Neural progenitor cell (in vitro differentiated cells): ENCODE results near the gene ADAMTS12.

Experiments used
- EZH2 ChIP-seq: fragments of 200-600 bp; sonication (generic); IDR thresholded peaks from 2 replicates; pipeline ENCODE4 v1.6.1; 2017; ENCODE audit warnings: antibody characterized with exemption, mild to moderate bottlenecking, moderate library complexity
- EZH2phosphoT487 ChIP-seq: fragments of 200-600 bp; sonication (generic); IDR thresholded peaks from 2 replicates; pipeline ENCODE4 v1.6.1; 2017; ENCODE audit warnings: antibody characterized with exemption
- TF ChIP-seq, protein P1 (sequence below): fragments of 200-600 bp; sonication (generic); IDR thresholded peaks from 2 replicates; pipeline ENCODE4 v1.5.1; 2017; ENCODE audit warnings: antibody characterized with exemption, mild to moderate bottlenecking

DNA sequence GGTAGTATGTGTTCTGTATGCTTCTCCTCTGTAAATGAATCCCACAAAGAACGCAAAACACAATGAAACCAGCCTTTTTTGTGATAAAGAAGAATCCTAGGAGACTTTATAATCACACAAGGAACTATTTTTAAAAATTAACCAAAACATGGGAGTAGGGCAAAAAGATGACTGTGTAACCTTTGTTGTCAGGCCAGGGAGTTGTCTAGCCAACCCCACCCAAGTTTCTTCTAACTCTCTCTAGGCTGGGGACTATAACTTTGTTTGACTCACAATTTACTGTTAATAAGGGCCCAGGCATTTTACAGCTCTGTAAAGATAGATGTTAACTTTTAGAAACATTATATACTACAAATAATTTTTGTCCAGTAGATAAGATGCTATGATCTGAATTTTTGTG is 176.1 kb downstream of the ADAMTS12 start:
- TF ChIP-seq, protein P1, sequence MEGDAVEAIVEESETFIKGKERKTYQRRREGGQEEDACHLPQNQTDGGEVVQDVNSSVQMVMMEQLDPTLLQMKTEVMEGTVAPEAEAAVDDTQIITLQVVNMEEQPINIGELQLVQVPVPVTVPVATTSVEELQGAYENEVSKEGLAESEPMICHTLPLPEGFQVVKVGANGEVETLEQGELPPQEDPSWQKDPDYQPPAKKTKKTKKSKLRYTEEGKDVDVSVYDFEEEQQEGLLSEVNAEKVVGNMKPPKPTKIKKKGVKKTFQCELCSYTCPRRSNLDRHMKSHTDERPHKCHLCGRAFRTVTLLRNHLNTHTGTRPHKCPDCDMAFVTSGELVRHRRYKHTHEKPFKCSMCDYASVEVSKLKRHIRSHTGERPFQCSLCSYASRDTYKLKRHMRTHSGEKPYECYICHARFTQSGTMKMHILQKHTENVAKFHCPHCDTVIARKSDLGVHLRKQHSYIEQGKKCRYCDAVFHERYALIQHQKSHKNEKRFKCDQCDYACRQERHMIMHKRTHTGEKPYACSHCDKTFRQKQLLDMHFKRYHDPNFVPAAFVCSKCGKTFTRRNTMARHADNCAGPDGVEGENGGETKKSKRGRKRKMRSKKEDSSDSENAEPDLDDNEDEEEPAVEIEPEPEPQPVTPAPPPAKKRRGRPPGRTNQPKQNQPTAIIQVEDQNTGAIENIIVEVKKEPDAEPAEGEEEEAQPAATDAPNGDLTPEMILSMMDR, result no peak
- TF ChIP-seq EZH2phosphoT487 (no peak), EZH2 (no peak)
